ENCODE measurements around the gene RC3H2.
A peak's percentile ranks its signal among the peaks of the same experiment; 100 is the strongest.
"Not testable (repeated sequence)": the region's sequence is repeated elsewhere in the genome, so short reads cannot be mapped to it uniquely, and the experiment has no call there.

RC3H2 gene

DNA sequence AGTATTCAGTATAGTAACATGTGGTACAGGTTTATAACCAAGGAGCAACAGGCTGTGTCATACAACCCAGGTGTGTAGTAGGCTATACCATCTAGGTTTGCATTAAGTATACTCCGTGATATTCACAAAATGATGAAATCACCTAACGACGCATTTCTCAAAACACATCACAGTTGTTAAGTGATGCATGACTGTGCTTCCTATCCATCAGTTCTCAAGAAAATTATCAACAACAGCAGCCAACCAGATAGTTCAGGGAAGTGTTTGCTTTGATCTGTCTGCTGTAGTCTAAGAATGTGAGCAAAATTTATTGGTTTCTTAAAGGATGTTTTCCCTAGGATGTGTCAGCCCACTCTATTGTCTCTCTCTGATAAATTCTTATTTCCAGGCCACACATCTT, 18.8 kb upstream of the RC3H2 start:
- no peak for DNase-seq

DNA sequence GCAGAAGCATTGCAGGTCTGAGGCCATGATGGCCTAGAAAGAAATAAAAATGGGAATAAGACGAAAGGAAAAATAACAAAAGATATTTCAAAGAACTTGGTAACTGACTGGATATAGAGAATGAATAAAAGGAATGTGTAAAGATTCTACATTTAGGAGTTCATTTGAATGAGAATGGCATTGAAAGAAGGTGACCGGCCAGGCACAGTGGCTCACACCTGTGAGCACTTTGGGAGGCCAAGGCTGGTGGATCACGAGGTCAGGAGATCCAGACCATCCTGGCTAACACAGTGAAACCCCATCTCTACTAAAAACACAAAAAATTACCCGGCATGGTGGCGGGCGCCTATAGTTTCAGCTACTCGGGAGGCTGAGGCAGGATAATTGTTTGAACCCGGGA, 17.6 kb upstream of the RC3H2 start:
- no peak for DNase-seq

DNA sequence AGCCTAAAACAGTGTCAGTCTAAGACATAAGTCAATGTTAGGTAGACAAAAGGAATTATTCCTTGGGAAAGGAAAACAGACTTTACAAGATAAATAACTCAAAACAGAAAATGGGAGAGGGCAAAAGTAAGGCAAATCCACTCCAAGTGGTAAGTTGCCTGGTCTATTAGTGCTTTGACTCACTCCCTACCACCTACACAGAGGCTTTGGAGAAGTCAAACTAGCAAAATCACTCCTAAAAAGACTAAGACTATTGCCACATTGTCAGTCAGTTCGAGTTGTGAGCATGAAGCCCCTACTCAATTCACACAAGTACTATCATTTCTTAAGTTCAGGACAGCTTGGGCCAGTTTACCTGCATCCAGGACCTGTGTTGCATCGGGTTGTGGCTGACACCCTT, 13.2 kb upstream of the RC3H2 start:
- DNase-seq = no peak

- peak; percentile 86 for DNase-seq
Observed at GRCh38 chr9:122912964-122913673, 8.0 kb upstream of the RC3H2 start, which contains the start of gene ZBTB6. ZBTB6 (minus strand) TSS chr9:122913323; CDS start chr9:122912072, 1,251 bp downstream.

DNA sequence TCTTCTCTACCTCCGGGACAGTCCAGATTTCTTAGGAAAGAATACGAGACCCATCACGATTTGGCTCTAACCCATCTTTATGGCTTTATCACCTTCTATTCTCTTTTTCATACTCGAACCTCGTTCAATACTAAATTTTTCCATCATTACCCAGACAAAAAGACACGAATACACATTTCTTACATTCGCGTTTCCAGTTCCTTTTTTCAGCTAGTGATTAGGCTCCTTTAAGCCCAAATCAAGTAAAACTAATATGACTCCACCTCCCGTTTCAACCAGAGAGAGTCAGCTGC, 7.5 kb upstream of the RC3H2 start:
- DNase-seq = no peak

- not testable (repeated sequence) for DNase-seq
Observed at GRCh38 chr9:122906122-122906521, 963 bp upstream of the RC3H2 start.

- DNase-seq = peak; percentile 51
Observed at GRCh38 chr9:122904466-122904822, 715 bp downstream of the RC3H2 start.

GRCh38 chr9:122900791-122901190, 4.4 kb downstream of the RC3H2 start:
- peak; percentile 31 for DNase-seq

- DNase-seq = no peak
Observed at GRCh38 chr9:122897969-122898368, 7.2 kb downstream of the RC3H2 start.

DNA sequence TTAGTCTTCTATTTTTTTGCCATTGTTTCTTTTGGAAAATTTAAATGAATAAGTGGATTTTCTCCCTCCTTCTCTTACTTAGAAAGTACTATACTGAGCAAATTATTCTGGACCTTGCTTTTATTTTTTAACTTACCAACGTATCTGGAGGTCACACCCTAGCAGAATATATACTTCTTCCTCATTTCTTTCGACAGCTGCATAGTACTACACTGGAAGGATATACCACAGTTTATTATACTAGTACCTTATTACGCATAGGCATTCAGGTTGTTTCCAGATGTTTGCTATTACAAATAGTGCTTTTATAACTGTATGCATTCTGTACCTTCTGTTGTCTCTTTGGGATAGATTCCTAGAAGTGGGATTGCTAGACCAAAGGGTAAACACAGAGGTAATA, 16.7 kb downstream of the RC3H2 start:
- DNase-seq = no peak

GRCh38 chr9:122883125-122883524, 22.0 kb downstream of the RC3H2 start:
- no peak for DNase-seq

- no peak for DNase-seq
Observed at GRCh38 chr9:122879443-122879842, 25.7 kb downstream of the RC3H2 start.

DNA sequence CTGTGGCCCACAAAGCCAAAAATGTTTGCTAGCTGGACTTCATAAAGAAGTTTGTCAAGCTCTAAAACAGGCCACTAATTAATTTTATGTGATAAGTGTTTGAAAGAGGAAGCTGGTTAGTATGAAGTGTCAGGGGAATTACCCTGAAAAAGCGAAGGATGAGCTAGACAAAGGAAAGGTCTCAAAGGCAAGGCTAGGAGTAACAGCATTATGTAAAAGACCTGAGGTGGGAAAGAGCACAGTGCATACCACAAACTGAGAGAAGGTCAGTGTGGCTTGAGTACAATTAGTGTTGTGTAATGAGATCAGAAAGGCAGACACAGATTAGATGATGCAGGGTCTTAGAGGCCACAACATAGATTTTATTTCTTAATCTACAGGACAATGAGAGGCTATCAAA, 29.6 kb downstream of the RC3H2 start:
- DNase-seq = no peak

- DNase-seq = not testable (repeated sequence)
Observed at GRCh38 chr9:122867276-122867675, 37.9 kb downstream of the RC3H2 start.

DNA sequence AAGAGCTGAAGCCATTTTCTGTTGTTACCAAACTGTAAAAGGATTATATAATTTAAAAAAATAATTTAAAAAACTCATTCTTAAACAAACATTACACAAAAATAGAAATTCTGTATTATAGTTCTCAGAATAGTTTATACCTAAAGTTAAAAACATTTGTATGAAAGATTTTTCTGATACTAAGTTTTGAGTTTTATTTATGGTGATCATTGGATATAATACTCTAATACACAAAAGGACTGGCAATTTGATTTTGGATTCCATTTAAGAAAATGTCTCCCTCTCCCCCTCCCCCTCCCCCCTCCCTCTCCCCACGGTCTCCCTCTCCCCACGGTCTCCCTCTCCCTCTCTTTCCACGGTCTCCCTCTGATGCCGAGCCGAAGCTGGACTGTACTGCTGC, 39.1 kb downstream of the RC3H2 start:
- no peak for DNase-seq

- DNase-seq = no peak
Observed at GRCh38 chr9:122865300-122865699, 39.9 kb downstream of the RC3H2 start.

- DNase-seq = no peak
Observed at GRCh38 chr9:122863407-122863806, 41.8 kb downstream of the RC3H2 start.

- DNase-seq = no peak
Observed at GRCh38 chr9:122860319-122861142, 44.6 kb downstream of the RC3H2 start.

GRCh38 chr9:122857815-122858214, 47.3 kb downstream of the RC3H2 start:
- no peak for DNase-seq

DNA sequence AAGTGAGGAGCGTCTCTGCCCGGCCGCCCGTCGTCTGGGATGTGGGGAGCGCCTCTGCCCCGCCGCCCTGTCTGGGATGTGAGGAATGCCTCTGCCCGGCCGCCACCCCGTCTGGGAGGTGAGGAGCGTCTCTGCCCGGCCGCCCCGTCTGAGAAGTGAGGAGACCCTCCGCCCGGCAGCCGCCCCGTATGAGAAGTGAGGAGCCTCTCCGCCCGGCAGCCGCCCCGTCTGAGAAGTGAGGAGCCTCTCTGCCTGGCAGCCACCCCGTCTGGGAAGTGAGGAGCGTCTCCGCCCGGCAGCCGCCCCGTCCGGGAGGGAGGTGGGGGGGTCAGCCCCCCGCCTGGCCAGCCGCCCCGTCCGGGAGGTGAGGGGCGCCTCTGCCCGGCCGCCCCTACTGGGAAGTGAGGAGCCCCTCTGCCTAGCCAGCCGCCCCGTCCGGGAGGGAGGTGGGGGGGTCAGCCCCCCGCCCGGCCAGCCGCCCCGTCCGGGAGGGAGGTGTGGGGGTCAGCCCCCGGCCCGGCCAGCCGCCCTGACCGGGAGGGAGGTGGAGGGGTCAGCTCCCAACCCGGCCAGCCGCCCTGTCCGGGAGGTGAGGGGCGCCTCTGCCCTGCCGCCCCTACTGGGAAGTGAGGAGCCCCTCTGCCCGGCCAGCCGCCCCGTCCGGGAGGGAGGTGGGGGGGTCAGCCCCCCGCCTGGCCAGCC, 52.9 kb downstream of the RC3H2 start:
- not testable (repeated sequence) for DNase-seq

- DNase-seq = no peak
Observed at GRCh38 chr9:122848256-122848943, 56.8 kb downstream of the RC3H2 start.

DNA sequence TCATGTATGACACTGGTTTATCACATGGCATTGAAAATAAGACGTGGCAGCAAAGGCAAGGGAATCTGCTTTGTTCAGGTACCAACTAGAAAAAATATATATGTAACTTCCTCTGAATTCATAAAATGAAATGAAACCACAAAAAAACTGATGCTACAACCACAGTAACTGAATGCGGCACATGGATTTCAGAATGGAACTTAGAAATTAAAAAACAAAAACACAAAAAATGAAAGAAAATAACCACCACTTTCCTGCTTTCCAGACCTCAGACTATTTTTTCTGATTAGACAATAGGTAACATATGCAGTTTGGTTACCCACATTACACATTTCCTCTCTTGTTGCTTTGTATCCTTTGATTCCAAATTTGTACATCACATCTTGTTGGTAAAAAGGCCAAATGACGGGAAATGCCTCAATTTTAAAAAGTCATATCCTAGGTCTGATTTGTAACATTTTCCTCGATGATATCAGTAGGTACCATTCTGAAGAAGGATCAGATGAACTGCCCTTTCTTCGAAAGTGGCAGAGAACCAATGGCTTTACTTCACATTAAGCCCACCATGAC, 58.7 kb downstream of the RC3H2 start:
- peak; percentile 33 for DNase-seq

DNA sequence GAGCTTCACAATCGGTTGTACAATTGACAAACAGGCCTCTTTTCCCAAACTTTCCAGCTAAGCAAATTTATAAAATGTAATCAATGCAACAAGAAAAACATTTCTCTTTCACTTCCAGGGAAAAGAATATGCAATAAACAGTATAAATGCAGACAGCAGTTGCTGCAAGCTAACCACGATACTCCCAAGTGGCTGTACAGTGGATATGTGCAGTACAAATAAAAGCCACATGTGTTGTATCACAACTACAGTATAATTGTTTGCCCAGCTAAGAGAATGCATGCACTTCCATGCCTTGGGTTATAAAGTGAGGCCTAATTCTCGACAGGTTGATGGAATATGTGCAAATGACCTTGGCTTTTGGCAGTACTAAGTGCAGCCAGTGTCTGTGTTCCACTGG, 60.0 kb downstream of the RC3H2 start:
- no peak for DNase-seq
